ENCODE data around the gene CDRT4. TPM values are rescaled to one million over a fixed set of nuclear protein-coding genes. Genes with fewer than 3 reads are reported as not detected.

CDRT4 gene
- total RNA-seq, 2 experiments from 2014 or later: 3.6 to 3.7 TPM

GRCh38 chr17:15411384-15412198, 55.8 kb downstream of the CDRT4 start:
- H3K9me3 Mint-ChIP-seq: no peaks in the 10 kb centered on the region
- ChIA-PET CTCF (no interaction called here), POLR2A (no interaction called here)
- DNase-seq (no peak), ATAC-seq (no peak)
- H3K27ac Mint-ChIP-seq: no peak overlapping the region
- H3K4me1 Mint-ChIP-seq (ENCODE audit: low read depth): no peaks in the 10 kb centered on the region
- H3K36me3 Mint-ChIP-seq (ENCODE audit: low read depth): no peaks in the 10 kb centered on the region
- no peak for TF ChIP-seq CTCF (IDR thresholded peaks at IDR 0.05)
- intact Hi-C loops (cut with micrococcal nuclease): no loop called here
- H3K27me3 Mint-ChIP-seq: no peaks in the 10 kb centered on the region
- no peak overlapping the region for H3K4me3 Mint-ChIP-seq

GRCh38 chr17:15409721-15410250, 57.6 kb downstream of the CDRT4 start:
- H3K4me1 Mint-ChIP-seq (ENCODE audit: low read depth): no peaks in the 10 kb centered on the region
- intact Hi-C loops (cut with micrococcal nuclease): no loop called here
- ChIA-PET CTCF (no interaction called here), POLR2A (no interaction called here)
- no peaks in the 10 kb centered on the region for H3K27me3 Mint-ChIP-seq
- no peak for ATAC-seq
- DNase-seq: no peak
- H3K27ac Mint-ChIP-seq: no peak overlapping the region
- no peaks in the 10 kb centered on the region for H3K36me3 Mint-ChIP-seq (ENCODE audit: low read depth)
- TF ChIP-seq CTCF (IDR thresholded peaks at IDR 0.05): no peak
- H3K9me3 Mint-ChIP-seq: no peaks in the 10 kb centered on the region
- no peak overlapping the region for H3K4me3 Mint-ChIP-seq

GRCh38 chr17:15408803-15409202, 58.6 kb downstream of the CDRT4 start:
- intact Hi-C loops (cut with micrococcal nuclease): no loop called here
- no peaks in the 10 kb centered on the region for H3K4me1 Mint-ChIP-seq (ENCODE audit: low read depth)
- ChIA-PET POLR2A (no interaction called here), CTCF (interaction anchor here (1.1 kb wide), 1 partner anchor 12 kb away, joined by 3 read pairs; no protein-coding TSS in a partner anchor)
- no peak overlapping the region for H3K4me3 Mint-ChIP-seq
- no peaks in the 10 kb centered on the region for H3K27me3 Mint-ChIP-seq
- DNase-seq (no peak), ATAC-seq (no peak)
- H3K36me3 Mint-ChIP-seq (ENCODE audit: low read depth): no peaks in the 10 kb centered on the region
- no peak overlapping the region for H3K27ac Mint-ChIP-seq
- H3K9me3 Mint-ChIP-seq: no peaks in the 10 kb centered on the region
- TF ChIP-seq CTCF (IDR thresholded peaks at IDR 0.05): no peak

- ChIA-PET POLR2A (no interaction called here), CTCF (no interaction called here)
- Mint-ChIP-seq H3K36me3 (ENCODE audit: low read depth) (no peaks in the 10 kb centered on the region), H3K4me1 (ENCODE audit: low read depth) (no peaks in the 10 kb centered on the region), H3K27me3 (no peaks in the 10 kb centered on the region), H3K9me3 (no peaks in the 10 kb centered on the region), H3K27ac (no peak overlapping the region), H3K4me3 (no peak overlapping the region)
- no peak for TF ChIP-seq CTCF (IDR thresholded peaks at IDR 0.05)
- intact Hi-C loops (cut with micrococcal nuclease): no loop called here
- ATAC-seq (no peak), DNase-seq (no peak)
These were observed 61.3 kb downstream of the CDRT4 start for GRCh38 chr17:15406081-15406480.

GRCh38 chr17:15405058-15405415, 62.4 kb downstream of the CDRT4 start:
- ATAC-seq: no peak
- intact Hi-C loops (cut with micrococcal nuclease): no loop called here
- no peaks in the 10 kb centered on the region for H3K36me3 Mint-ChIP-seq (ENCODE audit: low read depth)
- H3K27me3 Mint-ChIP-seq: no peaks in the 10 kb centered on the region
- H3K27ac Mint-ChIP-seq: no peak overlapping the region
- no peaks in the 10 kb centered on the region for H3K9me3 Mint-ChIP-seq
- DNase-seq: no peak
- CTCF ChIA-PET: no interaction called here
- H3K4me1 Mint-ChIP-seq (ENCODE audit: low read depth): no peaks in the 10 kb centered on the region
- H3K4me3 Mint-ChIP-seq: no peak overlapping the region
- POLR2A ChIA-PET: no interaction called here
- TF ChIP-seq CTCF (IDR thresholded peaks at IDR 0.05): no peak
